ENCODE measurements around the gene SLAIN1. TPM values are rescaled to one million over a fixed set of nuclear protein-coding genes. Genes with fewer than 3 reads are reported as not detected.
"Not testable (repeated sequence)": the region's sequence is repeated elsewhere in the genome, so short reads cannot be mapped to it uniquely, and the experiment has no call there.

SLAIN1 gene
- polyA plus RNA-seq = 9.0 TPM
- long read RNA-seq, donor 1 = 0 reads
- long read RNA-seq, donor 2, partial matches to known transcripts = 0 of 1 reads
- long read RNA-seq, donor 2, other reads (novel, unspliced or antisense) = 0 of 1 reads
- long read RNA-seq, donor 3 = 0 reads
- long read RNA-seq, donor 4 = 0 reads
- long read RNA-seq, donor 5 = 0 reads
- long read RNA-seq, donor 6 = 0 reads
- long read RNA-seq, donor 7, partial matches to known transcripts = 0 of 1 reads
- long read RNA-seq, donor 7, other reads (novel, unspliced or antisense) = 0 of 1 reads
- long read RNA-seq, donor 8, partial matches to known transcripts = 0 of 1 reads
- long read RNA-seq, donor 8, other reads (novel, unspliced or antisense) = 0 of 1 reads
- long read RNA-seq, donor 9, partial matches to known transcripts = 0 of 2 reads
- long read RNA-seq, donor 9, other reads (novel, unspliced or antisense) = 0 of 2 reads
- long read RNA-seq, donor 10, partial matches to known transcripts = 0 of 2 reads
- long read RNA-seq, donor 10, other reads (novel, unspliced or antisense) = 0 of 2 reads
- long read RNA-seq, donor 11, partial matches to known transcripts = 0 of 1 reads
- long read RNA-seq, donor 11, other reads (novel, unspliced or antisense) = 0 of 1 reads

- Histone ChIP-seq H3K36me3 (ENCODE audit: control insufficient read depth, insufficient read depth, low read length) (no peaks in the 10 kb centered on the region), H3K27me3 (ENCODE audit: control insufficient read depth, insufficient read depth, low read length) (peaks cover 22% of the 10 kb centered on the region), H3K27ac (ENCODE audit: low read length) (no peak within 1 kb of the TSS), H3K9me3 (ENCODE audit: control insufficient read depth, low read depth, low read length) (no peaks in the 10 kb centered on the region), H3K4me3 (ENCODE audit: low read length) (peak within 1 kb of the TSS; percentile 53), H3K4me1 (ENCODE audit: control insufficient read depth, insufficient read depth, low read length) (peaks cover 4% of the 10 kb centered on the region)
- peak; percentile 43 to 76 for DNase-seq
- no CpG with 5 or more reads among the region's 86 CpGs for WGBS (ENCODE audit: insufficient coverage, low lambda C conversion rate)
These were observed at the start of gene SLAIN1 for GRCh38 chr13:77697217-77698103. TSS of gene SLAIN1 (plus strand) at chr13:77697687. CDS start at chr13:77697914, 227 bp downstream.

GRCh38 chr13:77650409-77650808, 47.1 kb upstream of the SLAIN1 start:
- Histone ChIP-seq H3K36me3 (ENCODE audit: control insufficient read depth, insufficient read depth, low read length) (no peaks in the 10 kb centered on the region), H3K4me1 (ENCODE audit: control insufficient read depth, insufficient read depth, low read length) (no peaks in the 10 kb centered on the region), H3K27me3 (ENCODE audit: control insufficient read depth, insufficient read depth, low read length) (no peaks in the 10 kb centered on the region), H3K27ac (ENCODE audit: low read length) (no peak overlapping the region), H3K9me3 (ENCODE audit: control insufficient read depth, low read depth, low read length) (peaks cover 3% of the 10 kb centered on the region), H3K4me3 (ENCODE audit: low read length) (no peak overlapping the region)
- DNase-seq = no peak

- no peak for DNase-seq
- Histone ChIP-seq H3K9me3 (ENCODE audit: control insufficient read depth, low read depth, low read length) (peaks cover 3% of the 10 kb centered on the region), H3K4me1 (ENCODE audit: control insufficient read depth, insufficient read depth, low read length) (no peaks in the 10 kb centered on the region), H3K36me3 (ENCODE audit: control insufficient read depth, insufficient read depth, low read length) (no peaks in the 10 kb centered on the region), H3K27me3 (ENCODE audit: control insufficient read depth, insufficient read depth, low read length) (no peaks in the 10 kb centered on the region), H3K4me3 (ENCODE audit: low read length) (no peak overlapping the region), H3K27ac (ENCODE audit: low read length) (no peak overlapping the region)
- no CpG with 5 or more reads among the region's 2 CpGs for WGBS (ENCODE audit: insufficient coverage, low lambda C conversion rate)
These were observed 44.2 kb upstream of the SLAIN1 start for GRCh38 chr13:77653301-77653700.

DNA sequence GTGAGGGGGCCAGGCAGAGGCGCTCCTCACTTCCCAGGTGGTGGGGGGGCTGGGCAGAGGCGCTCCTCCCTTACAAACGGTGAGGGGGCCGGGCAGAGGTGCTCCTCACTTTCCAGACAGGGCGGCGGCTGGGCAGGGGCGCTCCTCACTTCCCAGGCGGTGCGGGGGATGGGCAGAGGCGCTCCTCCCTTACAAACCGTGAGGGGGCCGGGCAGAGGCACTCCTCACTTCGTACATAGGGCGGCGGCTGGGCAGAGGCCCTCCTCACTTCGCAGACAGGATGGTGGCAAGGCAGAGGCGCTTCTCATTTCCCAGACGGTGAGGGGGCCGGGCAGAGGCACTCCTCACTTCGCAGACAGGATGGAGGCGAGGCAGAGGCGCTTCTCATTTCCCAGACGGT, 37.5 kb upstream of the SLAIN1 start:
- no CpG with 5 or more reads among the region's 23 CpGs for WGBS (ENCODE audit: insufficient coverage, low lambda C conversion rate)
- H3K27me3 ChIP-seq (ENCODE audit: control insufficient read depth, insufficient read depth, low read length); H3K27ac ChIP-seq (ENCODE audit: low read length); H3K9me3 ChIP-seq (ENCODE audit: control insufficient read depth, low read depth, low read length); DNase-seq; H3K4me3 ChIP-seq (ENCODE audit: low read length); H3K4me1 ChIP-seq (ENCODE audit: control insufficient read depth, insufficient read depth, low read length); H3K36me3 ChIP-seq (ENCODE audit: control insufficient read depth, insufficient read depth, low read length): not testable (repeated sequence)

DNA sequence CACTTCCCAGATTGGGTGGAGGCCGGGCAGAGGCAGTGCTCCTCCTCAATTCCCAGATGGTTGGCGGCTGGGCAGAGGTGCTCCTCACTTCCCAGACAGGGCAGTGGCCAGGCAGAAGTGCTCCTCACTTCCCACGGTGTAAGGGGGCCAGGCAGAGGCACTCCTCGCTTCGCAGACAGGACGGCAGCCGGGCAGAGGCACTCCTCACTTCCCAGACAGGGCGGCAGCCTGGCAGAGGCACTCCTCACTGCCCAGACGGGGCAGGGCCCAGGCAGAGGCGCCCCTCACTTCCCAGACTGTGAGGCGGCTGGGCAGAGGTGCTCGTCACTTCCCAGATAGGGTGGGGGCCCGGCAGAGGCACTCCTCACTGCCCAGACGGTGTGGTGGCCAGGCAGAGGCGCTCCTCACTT, 36.6 kb upstream of the SLAIN1 start:
- H3K36me3 ChIP-seq (ENCODE audit: control insufficient read depth, insufficient read depth, low read length) = no peaks in the 10 kb centered on the region
- no peaks in the 10 kb centered on the region for H3K4me1 ChIP-seq (ENCODE audit: control insufficient read depth, insufficient read depth, low read length)
- no peak for DNase-seq
- no peak overlapping the region for H3K4me3 ChIP-seq (ENCODE audit: low read length)
- H3K9me3 ChIP-seq (ENCODE audit: control insufficient read depth, low read depth, low read length) = peaks cover 9% of the 10 kb centered on the region
- WGBS (ENCODE audit: insufficient coverage, low lambda C conversion rate) = no CpG with 5 or more reads among the region's 15 CpGs
- no peak overlapping the region for H3K27ac ChIP-seq (ENCODE audit: low read length)
- no peaks in the 10 kb centered on the region for H3K27me3 ChIP-seq (ENCODE audit: control insufficient read depth, insufficient read depth, low read length)

GRCh38 chr13:77662301-77662700, 35.2 kb upstream of the SLAIN1 start:
- not testable (repeated sequence) for DNase-seq; H3K4me3 ChIP-seq (ENCODE audit: low read length); H3K36me3 ChIP-seq (ENCODE audit: control insufficient read depth, insufficient read depth, low read length); H3K4me1 ChIP-seq (ENCODE audit: control insufficient read depth, insufficient read depth, low read length); H3K9me3 ChIP-seq (ENCODE audit: control insufficient read depth, low read depth, low read length); H3K27ac ChIP-seq (ENCODE audit: low read length); H3K27me3 ChIP-seq (ENCODE audit: control insufficient read depth, insufficient read depth, low read length)
- WGBS (ENCODE audit: insufficient coverage, low lambda C conversion rate) = no CpG with 5 or more reads among the region's 16 CpGs

DNA sequence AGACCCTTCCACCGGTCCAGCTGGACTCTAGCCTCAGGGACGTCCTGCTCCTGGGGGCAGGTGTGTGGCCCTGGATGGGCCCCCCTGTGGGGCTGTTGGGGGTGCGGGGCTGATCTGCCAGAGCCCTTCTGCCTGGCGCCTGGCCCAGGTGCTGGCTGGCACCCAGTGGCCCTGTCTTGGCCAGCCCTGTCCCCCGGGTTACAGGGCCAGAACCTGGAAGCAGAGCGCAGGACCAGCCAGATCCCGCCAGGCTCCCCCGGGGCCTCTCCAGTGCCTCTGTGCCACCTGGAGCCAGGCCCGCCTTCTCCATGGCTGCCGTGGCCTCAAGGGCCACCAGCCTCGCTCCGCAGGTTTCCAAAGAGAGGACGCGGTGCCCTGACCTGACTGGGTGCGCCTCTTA, 34.7 kb upstream of the SLAIN1 start:
- DNase-seq; H3K36me3 ChIP-seq (ENCODE audit: control insufficient read depth, insufficient read depth, low read length); H3K27me3 ChIP-seq (ENCODE audit: control insufficient read depth, insufficient read depth, low read length); H3K27ac ChIP-seq (ENCODE audit: low read length); H3K9me3 ChIP-seq (ENCODE audit: control insufficient read depth, low read depth, low read length); H3K4me1 ChIP-seq (ENCODE audit: control insufficient read depth, insufficient read depth, low read length); H3K4me3 ChIP-seq (ENCODE audit: low read length): not testable (repeated sequence)
- WGBS (ENCODE audit: insufficient coverage, low lambda C conversion rate) = no CpG with 5 or more reads among the region's 15 CpGs

- Histone ChIP-seq H3K9me3 (ENCODE audit: control insufficient read depth, low read depth, low read length) (no peaks in the 10 kb centered on the region), H3K27ac (ENCODE audit: low read length) (no peak overlapping the region), H3K36me3 (ENCODE audit: control insufficient read depth, insufficient read depth, low read length) (no peaks in the 10 kb centered on the region), H3K27me3 (ENCODE audit: control insufficient read depth, insufficient read depth, low read length) (no peaks in the 10 kb centered on the region), H3K4me1 (ENCODE audit: control insufficient read depth, insufficient read depth, low read length) (no peaks in the 10 kb centered on the region), H3K4me3 (ENCODE audit: low read length) (no peak overlapping the region)
- DNase-seq = no peak
These were observed 22.6 kb upstream of the SLAIN1 start for GRCh38 chr13:77674852-77675251.

GRCh38 chr13:77678691-77679235, 18.7 kb upstream of the SLAIN1 start:
- no peaks in the 10 kb centered on the region for H3K27me3 ChIP-seq (ENCODE audit: control insufficient read depth, insufficient read depth, low read length)
- H3K36me3 ChIP-seq (ENCODE audit: control insufficient read depth, insufficient read depth, low read length) = no peaks in the 10 kb centered on the region
- H3K4me3 ChIP-seq (ENCODE audit: low read length) = no peak overlapping the region
- DNase-seq = no peak
- no peaks in the 10 kb centered on the region for H3K4me1 ChIP-seq (ENCODE audit: control insufficient read depth, insufficient read depth, low read length)
- no CpG with 5 or more reads among the region's 5 CpGs for WGBS (ENCODE audit: insufficient coverage, low lambda C conversion rate)
- H3K27ac ChIP-seq (ENCODE audit: low read length) = no peak overlapping the region
- no peaks in the 10 kb centered on the region for H3K9me3 ChIP-seq (ENCODE audit: control insufficient read depth, low read depth, low read length)

- 81% methylated on average over 2 of the region's 2 CpGs for WGBS (ENCODE audit: insufficient coverage, low lambda C conversion rate)
- no peaks in the 10 kb centered on the region for H3K27me3 ChIP-seq (ENCODE audit: control insufficient read depth, insufficient read depth, low read length)
- no peaks in the 10 kb centered on the region for H3K9me3 ChIP-seq (ENCODE audit: control insufficient read depth, low read depth, low read length)
- H3K27ac ChIP-seq (ENCODE audit: low read length) = no peak overlapping the region
- DNase-seq = no peak
- no peaks in the 10 kb centered on the region for H3K4me1 ChIP-seq (ENCODE audit: control insufficient read depth, insufficient read depth, low read length)
- no peak overlapping the region for H3K4me3 ChIP-seq (ENCODE audit: low read length)
- no peaks in the 10 kb centered on the region for H3K36me3 ChIP-seq (ENCODE audit: control insufficient read depth, insufficient read depth, low read length)
These were observed 9.7 kb upstream of the SLAIN1 start for GRCh38 chr13:77687799-77688198.

Measured in large intestine (tissue), 12 donors.